GM12891 (cell line): Measurements from ENCODE around the gene KCNA10.

Source experiments
- POLR2A ChIP-seq: IDR thresholded peaks from 2 replicates; pipeline ENCODE4 v1.6.1; 2011; ENCODE audit warnings: low read depth, low read length, control low read depth
- POLR2AphosphoS5 ChIP-seq: IDR thresholded peaks from 2 replicates; pipeline ENCODE4 v1.6.1; 2011; ENCODE audit warnings: low read depth, low read length, control low read depth

- TF ChIP-seq POLR2A: no peak
- no peak for TF ChIP-seq POLR2AphosphoS5
Measured at GRCh38 chr1:110548381-110548780, 29.4 kb upstream of the KCNA10 start.
